ENCODE measurements around the gene CDK5. TPM values are rescaled to one million over a fixed set of nuclear protein-coding genes. Genes with fewer than 3 reads are reported as not detected.
A peak's percentile ranks its signal among the peaks of the same experiment; 100 is the strongest.
"Not testable (repeated sequence)": the region's sequence is repeated elsewhere in the genome, so short reads cannot be mapped to it uniquely, and the experiment has no call there.

CDK5 gene
- total RNA-seq, 2 experiments from 2014 or later: 10.0 to 10.1 TPM

GRCh38 chr7:151012031-151012692 is 45.5 kb downstream of the CDK5 start:
- CTCF ChIA-PET: interaction anchor here (0.6 to 2.1 kb wide), 3 partner anchors 72 to 329 kb away, joined by 3 to 5 read pairs (median 3); no protein-coding TSS in a partner anchor
- intact Hi-C loops (cut with micrococcal nuclease): loop anchor here (1.0 to 5.0 kb wide), 2 partner anchors 99 to 340 kb away; no protein-coding TSS in a partner anchor

GRCh38 chr7:151011616-151012015 is 46.1 kb downstream of the CDK5 start:
- not testable (repeated sequence) for H3K36me3 Mint-ChIP-seq (ENCODE audit: low read depth); H3K27ac Mint-ChIP-seq; H3K27me3 Mint-ChIP-seq (ENCODE audit: low read depth); H3K4me3 Mint-ChIP-seq; H3K9me3 Mint-ChIP-seq; DNase-seq
- intact Hi-C loops (cut with micrococcal nuclease): loop anchor here (1.0 to 5.0 kb wide), 2 partner anchors 100 to 341 kb away; no protein-coding TSS in a partner anchor
- CTCF ChIA-PET: interaction anchor here (0.6 to 5.3 kb wide), 8 partner anchors 17 to 329 kb away, joined by 3 to 29 read pairs (median 4); no protein-coding TSS in a partner anchor
- H3K4me1 Mint-ChIP-seq (ENCODE audit: low read depth): peaks cover 75% of the 10 kb centered on the region

More at GRCh38 chr7:151012031-151012692, 45.5 kb downstream of the CDK5 start:
- Mint-ChIP-seq H3K4me1 (ENCODE audit: low read depth) (peaks cover 77% of the 10 kb centered on the region), H3K27me3 (ENCODE audit: low read depth) (no peaks in the 10 kb centered on the region), H3K36me3 (ENCODE audit: low read depth) (no peaks in the 10 kb centered on the region), H3K27ac (no peak overlapping the region), H3K4me3 (no peak overlapping the region), H3K9me3 (no peaks in the 10 kb centered on the region)
- no peak for DNase-seq

DNA sequence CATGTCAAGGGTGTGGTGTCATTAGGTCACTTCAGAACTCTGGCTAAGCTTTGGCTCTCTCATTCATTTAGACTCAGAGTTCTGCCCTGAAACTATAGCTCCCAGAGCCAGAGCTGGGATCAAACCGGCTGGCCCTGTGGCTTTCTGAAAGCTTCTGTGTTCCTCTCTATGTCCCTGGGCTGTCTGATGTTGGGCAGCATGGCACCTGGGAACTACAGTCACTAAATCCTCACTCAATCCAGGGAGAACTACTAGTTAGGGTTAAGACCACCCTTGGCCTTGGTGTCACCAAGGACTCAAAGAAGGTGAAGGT is 46.6 kb downstream of the CDK5 start:
- intact Hi-C loops (cut with micrococcal nuclease): loop anchor here (5.0 kb wide), 1 partner anchor 341 kb away; no protein-coding TSS in a partner anchor
- H3K36me3 Mint-ChIP-seq (ENCODE audit: low read depth): no peaks in the 10 kb centered on the region
- no peak for DNase-seq
- H3K4me1 Mint-ChIP-seq (ENCODE audit: low read depth): peaks cover 71% of the 10 kb centered on the region
- no peaks in the 10 kb centered on the region for H3K27me3 Mint-ChIP-seq (ENCODE audit: low read depth)
- peak overlapping the region; percentile 43 for H3K4me3 Mint-ChIP-seq
- H3K9me3 Mint-ChIP-seq: no peaks in the 10 kb centered on the region
- CTCF ChIA-PET: interaction anchor here (0.6 to 5.3 kb wide), 11 partner anchors 9 to 304 kb away, joined by 3 to 29 read pairs (median 5); no protein-coding TSS in a partner anchor
- peak overlapping the region; percentile 47 for H3K27ac Mint-ChIP-seq

DNA sequence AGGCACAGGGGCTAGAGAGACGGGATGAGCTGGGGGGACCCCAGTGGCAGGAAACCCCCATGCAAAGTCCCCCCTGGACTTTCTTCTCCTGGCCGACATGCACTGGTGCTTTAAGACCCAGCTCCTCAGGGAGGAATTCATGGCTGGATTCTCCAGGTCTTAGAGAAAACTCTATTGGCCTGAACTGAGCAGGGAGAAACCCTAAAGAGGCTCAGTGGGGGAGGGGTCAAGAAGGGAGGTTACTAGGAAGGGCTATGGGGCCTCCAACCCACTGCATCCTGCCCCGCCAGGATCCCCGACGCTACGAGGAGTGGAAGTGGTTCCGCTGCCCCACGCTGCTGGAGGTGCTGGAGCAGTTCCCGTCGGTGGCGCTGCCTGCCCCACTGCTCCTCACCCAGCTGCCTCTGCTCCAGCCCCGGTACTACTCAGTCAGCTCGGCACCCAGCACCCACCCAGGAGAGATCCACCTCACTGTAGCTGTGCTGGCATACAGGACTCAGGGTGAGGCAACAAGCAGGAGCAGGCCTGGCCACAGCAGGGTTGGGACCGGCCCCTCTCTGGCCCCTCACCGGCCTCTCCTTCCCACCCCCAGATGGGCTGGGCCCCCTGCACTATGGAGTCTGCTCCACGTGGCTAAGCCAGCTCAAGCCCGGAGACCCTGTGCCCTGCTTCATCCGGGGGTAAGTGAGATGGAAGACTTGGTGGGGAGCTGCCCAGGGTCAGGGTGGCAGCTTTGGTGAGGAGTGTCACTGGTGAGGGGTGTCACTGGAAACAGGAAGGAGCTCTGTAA is 47.2 kb downstream of the CDK5 start:
- Mint-ChIP-seq H3K27ac (peak overlapping the region; percentile 66), H3K27me3 (ENCODE audit: low read depth) (no peaks in the 10 kb centered on the region), H3K4me1 (ENCODE audit: low read depth) (peaks cover 69% of the 10 kb centered on the region), H3K9me3 (no peaks in the 10 kb centered on the region), H3K36me3 (ENCODE audit: low read depth) (no peaks in the 10 kb centered on the region), H3K4me3 (peak overlapping the region; percentile 64)
- peak; percentile 71 for DNase-seq
- CTCF ChIA-PET: interaction anchor here (0.5 to 5.3 kb wide), 18 partner anchors 7 to 265 kb away, joined by 3 to 29 read pairs (median 4); no protein-coding TSS in a partner anchor
- intact Hi-C loops (cut with micrococcal nuclease): loop anchor here (5.0 kb wide), 1 partner anchor 342 kb away; no protein-coding TSS in a partner anchor

GRCh38 chr7:151010037-151010306 is 47.7 kb downstream of the CDK5 start:
- intact Hi-C loops (cut with micrococcal nuclease): loop anchor here (5.0 kb wide), 1 partner anchor 342 kb away; no protein-coding TSS in a partner anchor
- peaks cover 64% of the 10 kb centered on the region for H3K4me1 Mint-ChIP-seq (ENCODE audit: low read depth)
- CTCF ChIA-PET: interaction anchor here (0.5 to 5.3 kb wide), 17 partner anchors 8 to 268 kb away, joined by 3 to 29 read pairs (median 5); no protein-coding TSS in a partner anchor
- H3K9me3 Mint-ChIP-seq: no peaks in the 10 kb centered on the region
- no peak overlapping the region for H3K27ac Mint-ChIP-seq
- DNase-seq: no peak
- no peak overlapping the region for H3K4me3 Mint-ChIP-seq
- H3K27me3 Mint-ChIP-seq (ENCODE audit: low read depth): no peaks in the 10 kb centered on the region
- no peaks in the 10 kb centered on the region for H3K36me3 Mint-ChIP-seq (ENCODE audit: low read depth)

DNA sequence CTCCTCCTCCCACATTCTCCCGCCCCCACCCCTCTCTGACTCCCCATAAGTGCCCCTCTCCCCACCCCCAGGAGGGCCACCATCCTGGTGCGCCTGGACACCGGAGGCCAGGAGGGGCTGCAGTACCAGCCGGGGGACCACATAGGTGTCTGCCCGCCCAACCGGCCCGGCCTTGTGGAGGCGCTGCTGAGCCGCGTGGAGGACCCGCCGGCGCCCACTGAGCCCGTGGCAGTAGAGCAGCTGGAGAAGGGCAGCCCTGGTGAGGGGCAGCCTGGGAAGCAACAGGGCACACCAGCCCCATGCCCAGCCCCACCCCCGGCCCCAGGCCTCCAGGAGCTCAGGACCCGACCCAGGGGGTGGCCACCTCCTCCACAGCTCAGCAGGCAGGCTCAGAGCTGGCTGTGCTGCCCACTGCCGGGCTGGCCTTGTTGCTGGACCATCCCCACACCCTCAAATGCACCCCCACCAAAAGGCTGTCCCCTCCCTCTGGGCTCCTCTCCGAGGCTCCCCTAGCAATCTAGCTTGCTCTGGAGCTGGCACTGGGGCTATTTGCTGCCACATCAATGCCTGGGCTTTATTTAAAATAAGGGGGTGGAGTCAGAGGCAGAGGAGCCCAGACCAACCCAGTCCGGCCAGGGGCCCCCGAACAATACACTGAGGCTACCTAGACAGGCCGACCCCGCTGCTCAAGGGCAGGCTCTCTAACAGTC is 48.2 kb downstream of the CDK5 start:
- CTCF ChIA-PET: interaction anchor here (0.6 to 5.3 kb wide), 20 partner anchors 8 to 268 kb away, joined by 3 to 29 read pairs (median 5); no protein-coding TSS in a partner anchor
- Mint-ChIP-seq H3K4me3 (no peak overlapping the region), H3K36me3 (ENCODE audit: low read depth) (peaks cover 1% of the 10 kb centered on the region), H3K27me3 (ENCODE audit: low read depth) (no peaks in the 10 kb centered on the region), H3K4me1 (ENCODE audit: low read depth) (peaks cover 59% of the 10 kb centered on the region), H3K27ac (no peak overlapping the region), H3K9me3 (no peaks in the 10 kb centered on the region)
- intact Hi-C loops (cut with micrococcal nuclease): loop anchor here (5.0 kb wide), 1 partner anchor 343 kb away; no protein-coding TSS in a partner anchor
- DNase-seq: no peak

DNA sequence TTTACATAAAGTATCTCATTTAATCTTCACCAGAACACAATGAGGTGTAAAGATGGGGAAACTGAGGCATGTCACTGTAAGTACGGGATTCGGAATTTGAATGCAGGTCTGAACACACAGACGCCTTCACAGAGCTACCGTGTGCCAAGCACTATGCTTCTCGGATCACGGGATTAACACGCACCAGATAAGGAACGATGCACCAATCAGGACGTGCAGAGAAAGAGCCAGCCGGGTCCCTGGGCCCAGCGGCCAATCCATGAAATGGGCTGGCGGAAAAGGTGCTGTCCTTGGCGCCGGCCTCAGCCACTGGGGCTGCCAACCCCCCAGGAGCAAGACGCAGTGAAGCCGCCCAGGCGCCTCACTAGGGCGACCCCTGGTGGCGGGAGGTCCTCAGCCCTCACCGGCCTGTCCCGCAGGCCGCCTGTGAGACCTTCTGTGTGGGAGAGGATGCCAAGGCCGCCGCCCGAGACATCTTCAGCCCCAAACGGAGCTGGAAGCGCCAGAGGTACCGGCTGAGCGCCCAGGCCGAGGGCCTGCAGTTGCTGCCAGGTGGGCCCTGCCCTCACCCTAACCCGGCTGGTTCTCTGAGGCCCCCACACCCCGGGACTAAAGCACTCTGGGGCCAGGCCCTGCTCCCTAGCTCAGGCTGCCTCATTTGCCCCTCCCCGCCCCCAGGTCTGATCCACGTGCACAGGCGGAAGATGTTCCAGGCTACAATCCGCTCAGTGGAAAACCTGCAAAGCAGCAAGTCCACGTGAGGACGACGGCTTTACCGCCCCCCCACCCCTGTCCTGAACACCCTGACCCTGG is 49.0 kb downstream of the CDK5 start:
- intact Hi-C loops (cut with micrococcal nuclease): no loop called here
- CTCF ChIA-PET: interaction anchor here (0.8 to 5.3 kb wide), 18 partner anchors 9 to 115 kb away, joined by 3 to 29 read pairs (median 5); partner anchors contain the start of gene ATG9B
- H3K4me1 Mint-ChIP-seq (ENCODE audit: low read depth): peaks cover 52% of the 10 kb centered on the region
- no peaks in the 10 kb centered on the region for H3K27me3 Mint-ChIP-seq (ENCODE audit: low read depth)
- peak; percentile 70 for DNase-seq
- H3K4me3 Mint-ChIP-seq: peak overlapping the region; percentile 70
- peaks cover 2% of the 10 kb centered on the region for H3K36me3 Mint-ChIP-seq (ENCODE audit: low read depth)
- H3K9me3 Mint-ChIP-seq: no peaks in the 10 kb centered on the region
- peak overlapping the region; percentile 71 for H3K27ac Mint-ChIP-seq

- intact Hi-C loops (cut with micrococcal nuclease): no loop called here
- peak overlapping the region; percentile 71 for H3K27ac Mint-ChIP-seq
- CTCF ChIA-PET: interaction anchor here (0.8 to 5.3 kb wide), 17 partner anchors 9 to 110 kb away, joined by 3 to 29 read pairs (median 5); partner anchors contain the start of gene ATG9B
- no peaks in the 10 kb centered on the region for H3K27me3 Mint-ChIP-seq (ENCODE audit: low read depth)
- peaks cover 48% of the 10 kb centered on the region for H3K4me1 Mint-ChIP-seq (ENCODE audit: low read depth)
- H3K36me3 Mint-ChIP-seq (ENCODE audit: low read depth): peaks cover 2% of the 10 kb centered on the region
- peak overlapping the region; percentile 70 for H3K4me3 Mint-ChIP-seq
- peak; percentile 52 for DNase-seq
- H3K9me3 Mint-ChIP-seq: no peaks in the 10 kb centered on the region
These were observed 49.6 kb downstream of the CDK5 start for GRCh38 chr7:151008143-151008510.

GRCh38 chr7:151007469-151007898 is 50.2 kb downstream of the CDK5 start:
- intact Hi-C loops (cut with micrococcal nuclease): no loop called here
- no peak for DNase-seq
- Mint-ChIP-seq H3K9me3 (no peaks in the 10 kb centered on the region), H3K27ac (no peak overlapping the region), H3K4me3 (peak overlapping the region; percentile 70), H3K36me3 (ENCODE audit: low read depth) (peaks cover 2% of the 10 kb centered on the region), H3K4me1 (ENCODE audit: low read depth) (peaks cover 42% of the 10 kb centered on the region), H3K27me3 (ENCODE audit: low read depth) (no peaks in the 10 kb centered on the region)
- CTCF ChIA-PET: interaction anchor here (0.6 to 5.3 kb wide), 12 partner anchors 10 to 165 kb away, joined by 3 to 29 read pairs (median 4); partner anchors contain the start of gene ATG9B

- peaks cover 34% of the 10 kb centered on the region for H3K4me1 Mint-ChIP-seq (ENCODE audit: low read depth)
- no peak overlapping the region for H3K27ac Mint-ChIP-seq
- DNase-seq: no peak
- H3K9me3 Mint-ChIP-seq: no peaks in the 10 kb centered on the region
- H3K36me3 Mint-ChIP-seq (ENCODE audit: low read depth): peaks cover 2% of the 10 kb centered on the region
- CTCF ChIA-PET: interaction anchor here (0.6 to 5.3 kb wide), 8 partner anchors 8 to 165 kb away, joined by 3 to 29 read pairs (median 4); no protein-coding TSS in a partner anchor
- intact Hi-C loops (cut with micrococcal nuclease): no loop called here
- H3K4me3 Mint-ChIP-seq: no peak overlapping the region
- no peaks in the 10 kb centered on the region for H3K27me3 Mint-ChIP-seq (ENCODE audit: low read depth)
These were observed 51.0 kb downstream of the CDK5 start for GRCh38 chr7:151006590-151007300.
